ENCODE results near the gene SETD7. TPM values are rescaled to one million over a fixed set of nuclear protein-coding genes. Genes with fewer than 3 reads are reported as not detected.

SETD7 gene
- total and polyA plus RNA-seq, 2 experiments from 2014 or later, result 4.8 to 20.4 TPM

GRCh38 chr4:139508581-139509237 lies 47.3 kb downstream of the SETD7 start:
- TF ChIP-seq, protein P1, sequence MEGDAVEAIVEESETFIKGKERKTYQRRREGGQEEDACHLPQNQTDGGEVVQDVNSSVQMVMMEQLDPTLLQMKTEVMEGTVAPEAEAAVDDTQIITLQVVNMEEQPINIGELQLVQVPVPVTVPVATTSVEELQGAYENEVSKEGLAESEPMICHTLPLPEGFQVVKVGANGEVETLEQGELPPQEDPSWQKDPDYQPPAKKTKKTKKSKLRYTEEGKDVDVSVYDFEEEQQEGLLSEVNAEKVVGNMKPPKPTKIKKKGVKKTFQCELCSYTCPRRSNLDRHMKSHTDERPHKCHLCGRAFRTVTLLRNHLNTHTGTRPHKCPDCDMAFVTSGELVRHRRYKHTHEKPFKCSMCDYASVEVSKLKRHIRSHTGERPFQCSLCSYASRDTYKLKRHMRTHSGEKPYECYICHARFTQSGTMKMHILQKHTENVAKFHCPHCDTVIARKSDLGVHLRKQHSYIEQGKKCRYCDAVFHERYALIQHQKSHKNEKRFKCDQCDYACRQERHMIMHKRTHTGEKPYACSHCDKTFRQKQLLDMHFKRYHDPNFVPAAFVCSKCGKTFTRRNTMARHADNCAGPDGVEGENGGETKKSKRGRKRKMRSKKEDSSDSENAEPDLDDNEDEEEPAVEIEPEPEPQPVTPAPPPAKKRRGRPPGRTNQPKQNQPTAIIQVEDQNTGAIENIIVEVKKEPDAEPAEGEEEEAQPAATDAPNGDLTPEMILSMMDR (IDR thresholded peaks at IDR 0.05; ENCODE audit: low read depth, low read length), result no peak

GRCh38 chr4:139506774-139507173 lies 49.2 kb downstream of the SETD7 start:
- Histone ChIP-seq H3K27me3 (no peaks in the 10 kb centered on the region), H3K27ac (no peak overlapping the region), H3K36me3 (peaks cover 3% of the 10 kb centered on the region), H3K9me3 (ENCODE audit: low read depth) (no peaks in the 10 kb centered on the region), H3K4me3 (no peak overlapping the region), H3K4me1 (ENCODE audit: low read depth) (no peaks in the 10 kb centered on the region)
- TF ChIP-seq, protein P1 (IDR thresholded peaks at IDR 0.05; ENCODE audit: low read depth, low read length), result no peak
- no peak for DNase-seq (ENCODE audit: low read depth in 1 of 2, low spot score in 1 of 2)

More at GRCh38 chr4:139508581-139509237, 47.3 kb downstream of the SETD7 start:
- DNase-seq (ENCODE audit: low read depth in 1 of 2, low spot score in 1 of 2), result no peak
- Histone ChIP-seq H3K36me3 (peaks cover 3% of the 10 kb centered on the region), H3K4me3 (no peak overlapping the region), H3K9me3 (ENCODE audit: low read depth) (no peaks in the 10 kb centered on the region), H3K27me3 (no peaks in the 10 kb centered on the region), H3K4me1 (ENCODE audit: low read depth) (no peaks in the 10 kb centered on the region), H3K27ac (no peak overlapping the region)

DNA sequence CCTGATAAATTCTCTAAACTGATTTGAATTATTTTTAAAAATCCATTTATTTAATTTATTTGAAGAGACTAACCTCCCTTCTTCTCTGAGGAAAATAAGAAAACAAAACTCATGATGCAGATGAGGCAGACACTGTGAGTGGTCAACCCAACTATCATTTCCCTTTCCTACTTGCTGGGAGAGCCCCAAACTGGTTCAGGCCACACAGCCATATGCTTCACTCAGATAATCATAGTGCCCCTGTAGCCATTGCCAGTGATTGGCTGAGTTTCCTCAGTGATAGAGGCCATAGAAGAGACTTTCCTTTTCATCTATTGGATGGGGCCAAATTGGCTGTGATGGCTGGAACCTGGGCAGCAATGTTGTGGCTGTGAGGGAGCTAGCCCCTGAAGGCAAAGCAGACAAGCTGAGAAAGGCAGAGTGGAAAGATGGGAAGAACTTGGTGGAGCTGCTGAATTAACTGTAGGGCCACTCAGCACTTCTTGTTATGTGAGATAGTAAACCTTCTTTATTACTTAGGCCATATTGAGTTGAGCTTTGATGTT lies 52.3 kb downstream of the SETD7 start:
- TF ChIP-seq, protein P1 (IDR thresholded peaks at IDR 0.05; ENCODE audit: low read depth, low read length), result no peak

GRCh38 chr4:139501927-139502899 lies 53.8 kb downstream of the SETD7 start:
- Histone ChIP-seq H3K4me3 (no peak overlapping the region), H3K27ac (no peak overlapping the region), H3K4me1 (ENCODE audit: low read depth) (no peaks in the 10 kb centered on the region), H3K9me3 (ENCODE audit: low read depth) (no peaks in the 10 kb centered on the region), H3K27me3 (no peaks in the 10 kb centered on the region), H3K36me3 (no peaks in the 10 kb centered on the region)
- TF ChIP-seq, protein P1 (IDR thresholded peaks at IDR 0.05; ENCODE audit: low read depth, low read length), result no peak
- no peak for DNase-seq (ENCODE audit: low read depth in 1 of 2, low spot score in 1 of 2)

More for the DNA sequence above, 52.3 kb downstream of the SETD7 start:
- no peaks in the 10 kb centered on the region for H3K36me3 ChIP-seq
- H3K27ac ChIP-seq, result no peak overlapping the region
- no peaks in the 10 kb centered on the region for H3K27me3 ChIP-seq
- no peaks in the 10 kb centered on the region for H3K9me3 ChIP-seq (ENCODE audit: low read depth)
- no peaks in the 10 kb centered on the region for H3K4me1 ChIP-seq (ENCODE audit: low read depth)
- no peak for DNase-seq (ENCODE audit: low read depth in 1 of 2, low spot score in 1 of 2)
- no peak overlapping the region for H3K4me3 ChIP-seq

DNA sequence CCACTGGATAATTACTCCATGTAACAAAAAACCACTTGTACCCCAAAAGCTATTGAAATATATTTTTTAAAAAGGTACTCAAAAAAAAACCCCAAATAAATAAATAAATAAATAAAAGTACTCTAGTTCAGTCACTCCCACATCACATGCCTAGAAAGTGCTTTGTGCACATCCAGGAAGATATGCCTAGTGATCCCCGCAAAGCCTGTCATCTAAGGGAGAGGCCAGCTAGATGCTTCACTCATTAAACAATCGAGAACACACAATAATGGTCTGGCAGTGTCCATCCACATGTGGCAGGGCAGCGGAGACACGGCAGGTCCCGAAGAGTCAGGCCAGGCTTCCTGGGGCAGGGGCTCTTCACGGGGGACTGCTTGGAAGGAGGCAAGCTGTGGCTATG lies 54.5 kb downstream of the SETD7 start:
- Histone ChIP-seq H3K27ac (no peak overlapping the region), H3K9me3 (ENCODE audit: low read depth) (no peaks in the 10 kb centered on the region), H3K27me3 (no peaks in the 10 kb centered on the region), H3K4me1 (ENCODE audit: low read depth) (peaks cover 2% of the 10 kb centered on the region), H3K36me3 (no peaks in the 10 kb centered on the region), H3K4me3 (no peak overlapping the region)
- DNase-seq (ENCODE audit: low read depth in 1 of 2, low spot score in 1 of 2), result no peak
- TF ChIP-seq, protein P1 (IDR thresholded peaks at IDR 0.05; ENCODE audit: low read depth, low read length), result no peak

All from cardiac muscle cell (in vitro differentiated cells and primary cell).